ENCODE data around the gene NKAIN2.

The NKAIN2 gene

GRCh38 chr6:123802697-123803503, 765 bp upstream of the NKAIN2 start (continued):
- TF ChIP-seq ZNF274 (IDR thresholded peaks at IDR 0.05; ENCODE audit: low read length) (no peak), ZNF274 (tag by site-specific recombination; IDR thresholded peaks at IDR 0.05; ENCODE audit: borderline replicate concordance) (no peak), ZNF248 (tag by site-specific recombination; IDR thresholded peaks at IDR 0.05) (no peak), ZNF280C (tag by site-specific recombination; IDR thresholded peaks at IDR 0.05) (no peak), REPIN1 (tag by site-specific recombination; IDR thresholded peaks at IDR 0.05; ENCODE audit: low read depth) (no peak), SCRT1 (tag by site-specific recombination; IDR thresholded peaks at IDR 0.05; ENCODE audit: borderline replicate concordance) (no peak), ZNF366 (tag by site-specific recombination; conservative IDR thresholded peaks at IDR 0.05) (0 out of 2 replicates have a peak, but pooled peaks have one; percentile 26), ZNF341 (tag by site-specific recombination; IDR thresholded peaks at IDR 0.05; ENCODE audit: low read depth) (no peak), GLI2 (tag by site-specific recombination; IDR thresholded peaks at IDR 0.05; ENCODE audit: borderline replicate concordance, low read depth) (no peak), ZNF660 (tag by site-specific recombination; IDR thresholded peaks at IDR 0.05) (peak; percentile 95), ZBTB21 (tag by site-specific recombination; IDR thresholded peaks at IDR 0.05) (no peak), ZNF433 (tag by site-specific recombination; IDR thresholded peaks at IDR 0.05; ENCODE audit: low read depth) (no peak), ZNF473 (tag by site-specific recombination; IDR thresholded peaks at IDR 0.05) (no peak), ZNF488 (tag by site-specific recombination; IDR thresholded peaks at IDR 0.05) (no peak)
- TF ChIP-seq, protein P1, sequence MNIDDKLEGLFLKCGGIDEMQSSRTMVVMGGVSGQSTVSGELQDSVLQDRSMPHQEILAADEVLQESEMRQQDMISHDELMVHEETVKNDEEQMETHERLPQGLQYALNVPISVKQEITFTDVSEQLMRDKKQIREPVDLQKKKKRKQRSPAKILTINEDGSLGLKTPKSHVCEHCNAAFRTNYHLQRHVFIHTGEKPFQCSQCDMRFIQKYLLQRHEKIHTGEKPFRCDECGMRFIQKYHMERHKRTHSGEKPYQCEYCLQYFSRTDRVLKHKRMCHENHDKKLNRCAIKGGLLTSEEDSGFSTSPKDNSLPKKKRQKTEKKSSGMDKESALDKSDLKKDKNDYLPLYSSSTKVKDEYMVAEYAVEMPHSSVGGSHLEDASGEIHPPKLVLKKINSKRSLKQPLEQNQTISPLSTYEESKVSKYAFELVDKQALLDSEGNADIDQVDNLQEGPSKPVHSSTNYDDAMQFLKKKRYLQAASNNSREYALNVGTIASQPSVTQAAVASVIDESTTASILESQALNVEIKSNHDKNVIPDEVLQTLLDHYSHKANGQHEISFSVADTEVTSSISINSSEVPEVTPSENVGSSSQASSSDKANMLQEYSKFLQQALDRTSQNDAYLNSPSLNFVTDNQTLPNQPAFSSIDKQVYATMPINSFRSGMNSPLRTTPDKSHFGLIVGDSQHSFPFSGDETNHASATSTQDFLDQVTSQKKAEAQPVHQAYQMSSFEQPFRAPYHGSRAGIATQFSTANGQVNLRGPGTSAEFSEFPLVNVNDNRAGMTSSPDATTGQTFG (tag by site-specific recombination; IDR thresholded peaks at IDR 0.05; ENCODE audit: borderline replicate concordance), result no peak
- TF ChIP-seq, protein P2, sequence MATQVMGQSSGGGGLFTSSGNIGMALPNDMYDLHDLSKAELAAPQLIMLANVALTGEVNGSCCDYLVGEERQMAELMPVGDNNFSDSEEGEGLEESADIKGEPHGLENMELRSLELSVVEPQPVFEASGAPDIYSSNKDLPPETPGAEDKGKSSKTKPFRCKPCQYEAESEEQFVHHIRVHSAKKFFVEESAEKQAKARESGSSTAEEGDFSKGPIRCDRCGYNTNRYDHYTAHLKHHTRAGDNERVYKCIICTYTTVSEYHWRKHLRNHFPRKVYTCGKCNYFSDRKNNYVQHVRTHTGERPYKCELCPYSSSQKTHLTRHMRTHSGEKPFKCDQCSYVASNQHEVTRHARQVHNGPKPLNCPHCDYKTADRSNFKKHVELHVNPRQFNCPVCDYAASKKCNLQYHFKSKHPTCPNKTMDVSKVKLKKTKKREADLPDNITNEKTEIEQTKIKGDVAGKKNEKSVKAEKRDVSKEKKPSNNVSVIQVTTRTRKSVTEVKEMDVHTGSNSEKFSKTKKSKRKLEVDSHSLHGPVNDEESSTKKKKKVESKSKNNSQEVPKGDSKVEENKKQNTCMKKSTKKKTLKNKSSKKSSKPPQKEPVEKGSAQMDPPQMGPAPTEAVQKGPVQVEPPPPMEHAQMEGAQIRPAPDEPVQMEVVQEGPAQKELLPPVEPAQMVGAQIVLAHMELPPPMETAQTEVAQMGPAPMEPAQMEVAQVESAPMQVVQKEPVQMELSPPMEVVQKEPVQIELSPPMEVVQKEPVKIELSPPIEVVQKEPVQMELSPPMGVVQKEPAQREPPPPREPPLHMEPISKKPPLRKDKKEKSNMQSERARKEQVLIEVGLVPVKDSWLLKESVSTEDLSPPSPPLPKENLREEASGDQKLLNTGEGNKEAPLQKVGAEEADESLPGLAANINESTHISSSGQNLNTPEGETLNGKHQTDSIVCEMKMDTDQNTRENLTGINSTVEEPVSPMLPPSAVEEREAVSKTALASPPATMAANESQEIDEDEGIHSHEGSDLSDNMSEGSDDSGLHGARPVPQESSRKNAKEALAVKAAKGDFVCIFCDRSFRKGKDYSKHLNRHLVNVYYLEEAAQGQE (tag by site-specific recombination; IDR thresholded peaks at IDR 0.05), result 0 out of 2 replicates have a peak, but pooled peaks have one; percentile 30
- TF ChIP-seq, protein P3, sequence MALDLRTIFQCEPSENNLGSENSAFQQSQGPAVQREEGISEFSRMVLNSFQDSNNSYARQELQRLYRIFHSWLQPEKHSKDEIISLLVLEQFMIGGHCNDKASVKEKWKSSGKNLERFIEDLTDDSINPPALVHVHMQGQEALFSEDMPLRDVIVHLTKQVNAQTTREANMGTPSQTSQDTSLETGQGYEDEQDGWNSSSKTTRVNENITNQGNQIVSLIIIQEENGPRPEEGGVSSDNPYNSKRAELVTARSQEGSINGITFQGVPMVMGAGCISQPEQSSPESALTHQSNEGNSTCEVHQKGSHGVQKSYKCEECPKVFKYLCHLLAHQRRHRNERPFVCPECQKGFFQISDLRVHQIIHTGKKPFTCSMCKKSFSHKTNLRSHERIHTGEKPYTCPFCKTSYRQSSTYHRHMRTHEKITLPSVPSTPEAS (tag by site-specific recombination; IDR thresholded peaks at IDR 0.05), result no peak
- TF ChIP-seq, protein P4, sequence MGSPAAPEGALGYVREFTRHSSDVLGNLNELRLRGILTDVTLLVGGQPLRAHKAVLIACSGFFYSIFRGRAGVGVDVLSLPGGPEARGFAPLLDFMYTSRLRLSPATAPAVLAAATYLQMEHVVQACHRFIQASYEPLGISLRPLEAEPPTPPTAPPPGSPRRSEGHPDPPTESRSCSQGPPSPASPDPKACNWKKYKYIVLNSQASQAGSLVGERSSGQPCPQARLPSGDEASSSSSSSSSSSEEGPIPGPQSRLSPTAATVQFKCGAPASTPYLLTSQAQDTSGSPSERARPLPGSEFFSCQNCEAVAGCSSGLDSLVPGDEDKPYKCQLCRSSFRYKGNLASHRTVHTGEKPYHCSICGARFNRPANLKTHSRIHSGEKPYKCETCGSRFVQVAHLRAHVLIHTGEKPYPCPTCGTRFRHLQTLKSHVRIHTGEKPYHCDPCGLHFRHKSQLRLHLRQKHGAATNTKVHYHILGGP (tag by site-specific recombination; IDR thresholded peaks at IDR 0.05), result no peak
- TF ChIP-seq, protein P5, sequence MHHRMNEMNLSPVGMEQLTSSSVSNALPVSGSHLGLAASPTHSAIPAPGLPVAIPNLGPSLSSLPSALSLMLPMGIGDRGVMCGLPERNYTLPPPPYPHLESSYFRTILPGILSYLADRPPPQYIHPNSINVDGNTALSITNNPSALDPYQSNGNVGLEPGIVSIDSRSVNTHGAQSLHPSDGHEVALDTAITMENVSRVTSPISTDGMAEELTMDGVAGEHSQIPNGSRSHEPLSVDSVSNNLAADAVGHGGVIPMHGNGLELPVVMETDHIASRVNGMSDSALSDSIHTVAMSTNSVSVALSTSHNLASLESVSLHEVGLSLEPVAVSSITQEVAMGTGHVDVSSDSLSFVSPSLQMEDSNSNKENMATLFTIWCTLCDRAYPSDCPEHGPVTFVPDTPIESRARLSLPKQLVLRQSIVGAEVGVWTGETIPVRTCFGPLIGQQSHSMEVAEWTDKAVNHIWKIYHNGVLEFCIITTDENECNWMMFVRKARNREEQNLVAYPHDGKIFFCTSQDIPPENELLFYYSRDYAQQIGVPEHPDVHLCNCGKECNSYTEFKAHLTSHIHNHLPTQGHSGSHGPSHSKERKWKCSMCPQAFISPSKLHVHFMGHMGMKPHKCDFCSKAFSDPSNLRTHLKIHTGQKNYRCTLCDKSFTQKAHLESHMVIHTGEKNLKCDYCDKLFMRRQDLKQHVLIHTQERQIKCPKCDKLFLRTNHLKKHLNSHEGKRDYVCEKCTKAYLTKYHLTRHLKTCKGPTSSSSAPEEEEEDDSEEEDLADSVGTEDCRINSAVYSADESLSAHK (tag by site-specific recombination; IDR thresholded peaks at IDR 0.05), result no peak
